Neural crest cell (in vitro differentiated cells): ENCODE results near the gene CLDN15. TPM values are rescaled to one million over a fixed set of nuclear protein-coding genes. Genes with fewer than 3 reads are reported as not detected.
"Not testable (repeated sequence)": the region's sequence is repeated elsewhere in the genome, so short reads cannot be mapped to it uniquely, and the experiment has no call there.

Source experiments
- DNase-seq: peaks from one replicate; pipeline ENCODE4 v3.0.0; 2021; ENCODE audit warnings: low read depth, mixed read lengths, low spot score
- H3K27ac Mint-ChIP-seq: one replicate; pipeline ENCODE4 v1.8.0; 2021; ENCODE audit warnings: mild to moderate bottlenecking, mixed read lengths; ENCODE audit not compliant: unreplicated experiment
- H3K27me3 Mint-ChIP-seq: 2 replicates; pipeline ENCODE4 v1.8.0; 2021; ENCODE audit warnings: low read depth, mild to moderate bottlenecking, mixed read lengths
- H3K36me3 Mint-ChIP-seq: 2 replicates; pipeline ENCODE4 v1.8.0; 2021; ENCODE audit warnings: low read depth, mild to moderate bottlenecking, mixed read lengths
- H3K4me1 Mint-ChIP-seq: 2 replicates; pipeline ENCODE4 v1.8.0; 2021; ENCODE audit warnings: mixed read lengths
- H3K4me3 Mint-ChIP-seq: one replicate; pipeline ENCODE4 v1.8.0; 2021; ENCODE audit warnings: mild to moderate bottlenecking, mixed read lengths
- H3K9me3 Mint-ChIP-seq: 2 replicates; pipeline ENCODE4 v1.8.0; 2021; ENCODE audit warnings: mixed read lengths
- CTCF ChIP-seq: fragments of 200-600 bp; sonication (generic); conservative IDR thresholded peaks from 2 replicates; pipeline ENCODE4 v1.5.0; 2021; ENCODE audit warnings: antibody characterized with exemption, mild to moderate bottlenecking
- total RNA-seq: library from RNA; stranded (reverse); gene quantifications from 2 replicates; pipeline ENCODE4 v1.2.1, GENCODE V29; 2021

The CLDN15 gene
- total RNA-seq, 1 donor from 2014 or later = 10.4 TPM

- Mint-ChIP-seq H3K9me3 (no peaks in the 10 kb centered on the region), H3K27ac (no peak overlapping the region), H3K4me1 (peaks cover 8% of the 10 kb centered on the region), H3K4me3 (no peak overlapping the region), H3K27me3 (peaks cover 49% of the 10 kb centered on the region), H3K36me3 (no peaks in the 10 kb centered on the region)
- no peak for DNase-seq
- no peak for TF ChIP-seq CTCF
Measured at GRCh38 chr7:101201695-101202602, 35.7 kb downstream of the CLDN15 start.

GRCh38 chr7:101200862-101201599 is 36.6 kb downstream of the CLDN15 start, which contains the start of gene MOGAT3:
TSS of gene MOGAT3 (minus strand) at chr7:101201036. CDS start at chr7:101200854, 182 bp downstream.
- TF ChIP-seq CTCF = no peak
- Mint-ChIP-seq H3K27me3 (peaks cover 49% of the 10 kb centered on the region), H3K4me1 (peaks cover 8% of the 10 kb centered on the region), H3K9me3 (no peaks in the 10 kb centered on the region), H3K4me3 (no peak within 1 kb of the TSS), H3K27ac (no peak within 1 kb of the TSS), H3K36me3 (no peaks in the 10 kb centered on the region)
- DNase-seq = no peak

- no peak for DNase-seq
- H3K27ac Mint-ChIP-seq = no peak overlapping the region
- no peak for TF ChIP-seq CTCF
- no peaks in the 10 kb centered on the region for H3K9me3 Mint-ChIP-seq
- H3K36me3 Mint-ChIP-seq = no peaks in the 10 kb centered on the region
- peaks cover 49% of the 10 kb centered on the region for H3K27me3 Mint-ChIP-seq
- peaks cover 8% of the 10 kb centered on the region for H3K4me1 Mint-ChIP-seq
- H3K4me3 Mint-ChIP-seq = no peak overlapping the region
Measured at GRCh38 chr7:101200504-101200861, 37.1 kb downstream of the CLDN15 start.

GRCh38 chr7:101199522-101199921 is 38.1 kb downstream of the CLDN15 start:
- not testable (repeated sequence) for H3K9me3 Mint-ChIP-seq, DNase-seq, H3K36me3 Mint-ChIP-seq, H3K4me3 Mint-ChIP-seq, H3K27ac Mint-ChIP-seq
- peaks cover 48% of the 10 kb centered on the region for H3K27me3 Mint-ChIP-seq
- H3K4me1 Mint-ChIP-seq = peaks cover 12% of the 10 kb centered on the region

GRCh38 chr7:101198476-101198875 is 39.1 kb downstream of the CLDN15 start:
- H3K27ac Mint-ChIP-seq = no peak overlapping the region
- no peaks in the 10 kb centered on the region for H3K9me3 Mint-ChIP-seq
- H3K4me3 Mint-ChIP-seq = no peak overlapping the region
- no peak for DNase-seq
- no peaks in the 10 kb centered on the region for H3K36me3 Mint-ChIP-seq
- no peak for TF ChIP-seq CTCF
- peaks cover 38% of the 10 kb centered on the region for H3K27me3 Mint-ChIP-seq
- H3K4me1 Mint-ChIP-seq = peaks cover 12% of the 10 kb centered on the region
